ENCODE measurements around the gene DOCK3. TPM values are rescaled to one million over a fixed set of nuclear protein-coding genes. Genes with fewer than 3 reads are reported as not detected.
A peak's percentile ranks its signal among the peaks of the same experiment; 100 is the strongest.
"Not testable (repeated sequence)": the region's sequence is repeated elsewhere in the genome, so short reads cannot be mapped to it uniquely, and the experiment has no call there.

DOCK3 gene
- polyA plus RNA-seq, 1 donor, result 0.14 TPM

DNA sequence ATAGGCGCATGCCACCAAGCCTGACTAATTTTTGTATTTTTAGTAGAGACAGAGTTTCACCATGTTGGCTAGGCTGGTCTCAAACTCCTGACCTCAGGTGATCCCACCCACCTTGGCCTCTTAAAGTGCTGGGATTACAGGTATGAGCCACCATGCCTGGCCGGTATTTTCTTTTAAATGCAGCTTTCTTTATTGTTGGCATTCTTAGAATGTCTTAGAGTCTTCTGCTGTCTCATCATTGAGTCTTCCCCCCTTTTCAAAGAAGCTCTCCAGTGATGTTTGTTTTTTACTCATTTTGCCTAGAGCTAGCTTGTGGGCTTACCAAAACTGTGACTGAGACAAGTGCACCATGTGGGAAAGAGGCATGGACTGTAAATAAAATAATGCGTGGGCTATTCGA is 13.9 kb downstream of the DOCK3 start:
- not testable (repeated sequence) for DNase-seq

DNA sequence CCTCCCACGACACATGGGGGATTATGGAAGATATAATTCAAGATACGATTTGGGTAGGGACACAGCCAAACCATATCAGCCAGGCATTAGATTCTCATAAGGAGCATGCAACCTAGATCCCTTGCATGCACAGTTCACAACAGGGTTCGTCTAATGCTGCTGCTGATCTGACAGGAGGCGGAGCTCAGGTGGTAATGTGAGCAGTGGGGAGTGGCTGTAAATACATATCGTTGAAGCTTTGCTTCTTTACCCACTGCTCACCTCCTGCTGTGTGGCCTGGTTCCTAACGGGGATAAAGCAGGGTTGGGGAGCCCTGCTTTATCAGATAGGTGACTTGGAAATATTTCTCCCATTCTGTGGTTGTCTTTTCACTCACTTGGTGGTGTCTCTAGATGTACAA is 14.8 kb downstream of the DOCK3 start:
- DNase-seq, result no peak

DNA sequence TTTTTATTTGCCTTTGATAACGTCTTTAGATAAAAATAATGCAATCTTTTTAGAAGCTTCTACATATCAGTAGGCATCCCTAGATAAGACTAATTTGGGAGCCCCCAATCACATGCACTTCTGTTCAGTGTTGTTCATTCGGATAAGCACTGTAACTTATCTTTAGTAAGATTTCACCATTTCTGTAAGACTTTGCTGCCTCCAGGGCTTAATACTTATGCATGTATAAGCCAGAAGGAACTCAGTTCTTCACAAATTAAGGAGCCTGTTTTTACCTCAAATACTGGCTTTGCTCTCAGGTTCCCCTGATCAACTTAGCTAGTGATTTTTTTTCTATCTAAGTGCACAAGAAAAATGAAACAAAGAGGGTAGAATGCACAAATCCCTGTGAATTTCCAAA is 20.3 kb downstream of the DOCK3 start:
- DNase-seq, result no peak

DNA sequence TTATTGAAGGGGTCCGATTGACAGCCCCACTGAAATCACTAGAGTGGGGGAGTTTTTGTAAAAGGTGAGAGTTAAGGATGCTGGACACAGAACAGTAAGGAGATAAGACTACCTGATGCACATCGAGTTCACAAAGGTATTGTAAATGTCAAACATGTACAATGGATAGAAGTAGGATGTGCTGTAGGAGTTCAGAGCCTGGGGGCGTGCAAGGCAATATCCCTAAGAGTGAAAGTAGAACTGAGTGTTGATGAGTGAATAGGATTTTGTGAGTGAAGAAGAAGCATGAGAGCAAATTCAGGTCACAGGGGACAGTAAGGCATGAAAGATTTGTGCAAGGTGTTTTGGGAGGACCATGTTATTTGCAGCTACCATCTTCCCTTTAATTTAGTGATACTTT is 21.5 kb downstream of the DOCK3 start:
- DNase-seq, result no peak

DNA sequence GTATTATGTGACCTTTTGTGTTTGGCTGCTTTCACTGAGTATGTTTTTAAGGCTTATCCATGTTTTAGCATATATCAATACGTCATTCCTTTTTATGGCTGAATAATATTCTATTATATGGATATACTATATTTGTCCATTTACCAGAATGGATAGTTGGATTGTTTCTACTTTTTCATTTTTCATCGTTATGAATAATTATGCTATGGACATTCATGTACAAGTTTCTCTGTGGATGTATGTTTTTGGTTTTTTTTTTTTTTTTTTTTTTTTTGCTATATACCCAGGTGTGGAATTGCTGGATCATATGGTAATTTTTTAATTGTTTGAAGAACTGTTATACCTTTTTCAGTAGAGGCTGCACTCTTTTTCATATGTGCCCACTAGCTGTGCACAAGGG is 23.5 kb downstream of the DOCK3 start:
- no peak for DNase-seq

DNA sequence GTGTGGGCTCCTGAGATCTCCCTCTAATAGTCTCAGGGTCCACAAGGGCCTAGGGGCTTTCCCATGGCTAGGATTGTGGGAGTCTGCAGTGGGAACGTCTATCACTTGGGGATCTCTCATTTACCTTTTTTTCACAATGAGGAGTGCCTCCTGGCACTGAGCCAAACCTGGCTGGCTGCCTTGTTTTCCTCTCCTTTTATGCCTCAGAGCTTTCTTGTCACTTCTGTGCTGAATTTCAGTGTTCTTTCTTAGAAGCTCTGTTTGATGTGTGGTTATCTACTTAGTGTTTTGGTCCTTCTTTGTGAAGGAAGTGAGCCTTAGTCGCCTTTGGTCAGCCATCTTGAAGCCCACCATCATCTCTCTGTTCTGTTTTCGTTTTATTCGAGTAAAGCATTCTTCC is 33.9 kb downstream of the DOCK3 start:
- no peak for DNase-seq

DNA sequence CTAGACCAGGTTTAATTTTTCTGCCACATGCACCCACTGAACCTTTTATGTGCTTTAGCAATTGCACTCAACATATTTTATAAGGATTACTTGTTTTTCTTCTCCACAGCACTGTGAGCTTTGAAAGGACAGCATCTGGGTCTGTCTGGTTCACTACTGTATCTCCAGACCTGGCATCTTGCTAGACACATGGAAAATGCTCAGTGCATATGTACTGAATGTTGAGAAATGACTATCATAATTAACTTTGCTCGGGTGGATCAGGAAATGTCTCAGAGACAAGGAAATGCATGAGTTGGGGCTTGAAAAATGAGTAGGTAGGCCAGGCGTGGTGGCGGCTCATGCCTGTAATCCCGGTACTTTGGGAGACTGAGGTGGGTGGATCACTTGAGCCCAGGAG is 40.2 kb downstream of the DOCK3 start:
- DNase-seq, result peak; percentile 34

DNA sequence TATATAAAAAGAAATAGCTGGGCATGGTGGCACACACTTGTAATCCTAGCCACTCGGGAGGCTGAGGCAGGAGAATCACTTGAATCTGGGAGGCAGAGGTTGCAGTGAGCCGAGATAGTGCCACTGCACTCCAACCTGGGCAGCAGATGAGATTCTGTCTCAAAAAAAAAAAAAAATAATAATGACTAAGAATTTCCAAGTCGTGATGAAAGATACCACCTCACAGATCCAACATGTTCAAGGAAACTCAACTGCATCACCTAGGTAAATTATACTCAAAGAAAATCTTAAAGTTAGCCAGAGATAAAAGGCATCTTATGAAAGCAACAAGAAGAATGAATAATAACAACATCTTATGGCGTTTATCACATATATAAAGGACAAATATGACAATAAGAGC is 50.1 kb downstream of the DOCK3 start:
- no peak for DNase-seq

DNA sequence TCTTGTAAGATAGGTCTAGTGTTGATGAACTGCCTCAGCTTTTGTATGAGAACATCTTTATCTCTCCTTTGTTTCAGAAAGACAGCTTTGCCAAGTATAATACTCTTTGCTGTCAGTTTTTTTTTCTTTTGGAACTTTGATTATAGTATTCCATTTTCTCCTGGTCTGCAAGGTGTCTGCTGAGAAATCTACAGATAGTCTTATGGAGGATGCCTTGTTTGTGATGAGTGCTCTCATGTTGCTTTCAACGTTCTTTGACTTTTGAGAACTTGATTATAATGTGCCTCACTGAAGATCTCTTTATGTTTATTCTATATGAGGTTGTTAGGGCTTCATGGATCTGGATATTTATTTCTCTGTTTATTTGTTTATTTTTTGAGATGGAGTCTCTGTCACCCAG is 60.3 kb downstream of the DOCK3 start:
- DNase-seq, result no peak

DNA sequence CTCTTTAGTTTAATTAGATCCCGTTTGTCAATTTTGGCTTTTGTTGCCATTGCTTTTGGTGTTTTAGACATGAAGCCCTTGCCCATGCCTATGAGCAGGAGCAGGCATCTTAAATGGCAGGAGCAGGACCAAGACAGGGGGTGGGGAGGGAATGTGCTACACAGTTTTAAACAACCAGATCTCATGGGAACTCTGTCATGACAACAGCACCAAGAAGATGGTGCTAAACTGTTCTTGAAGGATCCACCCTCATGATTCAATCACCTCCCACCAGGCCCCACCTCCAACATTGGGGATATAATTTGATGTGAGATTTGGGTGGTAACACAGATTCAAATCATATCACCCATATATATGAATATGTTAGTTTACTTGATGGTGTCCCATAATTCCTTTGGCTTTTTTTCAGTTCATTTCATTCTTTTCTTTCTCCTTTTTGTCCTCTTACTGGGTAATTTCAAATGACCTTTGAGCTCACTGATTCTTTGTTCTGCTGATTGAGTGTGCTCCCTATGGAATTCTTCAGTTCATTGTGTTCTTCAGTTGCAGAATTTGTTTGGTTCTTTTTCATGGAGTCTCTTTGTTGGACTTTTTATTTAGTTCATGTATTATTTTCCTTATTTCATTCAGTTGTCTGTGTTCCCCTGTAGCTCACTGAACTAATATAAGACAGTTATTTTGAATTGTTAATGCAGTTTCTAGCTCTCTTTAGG is 62.6 kb downstream of the DOCK3 start:
- DNase-seq, result no peak

DNA sequence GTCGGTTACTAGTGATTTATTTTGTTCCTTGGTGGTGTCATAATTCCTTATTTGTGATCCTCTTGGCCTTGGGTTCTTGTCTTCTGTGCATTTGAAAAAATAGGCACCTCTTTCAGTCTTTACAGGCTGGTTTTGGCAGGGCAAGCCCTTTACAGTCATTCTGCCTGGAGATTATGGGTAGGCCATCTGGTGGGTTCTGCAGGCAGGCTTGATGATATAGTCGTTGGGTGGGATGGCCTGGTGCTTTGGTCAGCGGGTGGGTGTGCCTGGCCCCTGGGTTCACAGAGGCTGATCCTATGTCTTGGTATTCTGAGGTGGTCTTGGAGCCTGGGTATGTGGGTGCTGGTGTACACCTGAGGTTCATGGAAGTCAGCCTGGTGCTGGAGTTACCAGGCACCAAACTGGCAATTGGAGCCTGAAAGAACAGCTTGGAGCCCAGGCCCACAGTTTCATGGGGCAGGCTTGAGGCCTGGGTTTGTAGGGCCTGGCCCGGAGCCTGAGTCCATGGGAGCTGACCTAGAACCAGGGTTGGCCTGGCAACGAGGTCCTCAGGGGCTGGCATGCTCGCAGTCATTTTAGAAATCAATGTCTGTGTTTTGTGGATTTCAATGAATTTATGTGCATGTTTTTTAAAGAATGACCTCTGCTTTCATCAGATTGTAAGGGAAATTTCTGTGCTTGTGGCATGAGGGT is 63.3 kb downstream of the DOCK3 start:
- DNase-seq, result no peak

DNA sequence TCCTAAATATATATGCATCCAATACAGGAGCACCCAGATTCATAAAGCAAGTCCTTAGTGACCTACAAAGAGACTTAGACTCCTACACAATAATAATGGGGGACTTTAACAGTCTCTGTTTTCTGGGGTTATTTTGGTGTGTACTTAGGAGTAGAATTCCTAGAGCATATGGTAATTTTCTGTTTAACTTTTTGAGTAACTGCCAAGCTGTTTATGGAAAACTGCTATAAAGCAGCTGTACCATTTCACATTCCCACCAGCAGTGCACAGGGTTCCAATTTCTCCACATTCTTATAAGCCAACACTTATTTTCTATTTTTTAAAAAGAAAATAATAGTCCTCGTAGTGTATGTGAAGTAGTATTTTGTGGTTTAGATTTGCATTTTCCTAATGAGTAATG is 68.9 kb downstream of the DOCK3 start:
- DNase-seq, result no peak

DNA sequence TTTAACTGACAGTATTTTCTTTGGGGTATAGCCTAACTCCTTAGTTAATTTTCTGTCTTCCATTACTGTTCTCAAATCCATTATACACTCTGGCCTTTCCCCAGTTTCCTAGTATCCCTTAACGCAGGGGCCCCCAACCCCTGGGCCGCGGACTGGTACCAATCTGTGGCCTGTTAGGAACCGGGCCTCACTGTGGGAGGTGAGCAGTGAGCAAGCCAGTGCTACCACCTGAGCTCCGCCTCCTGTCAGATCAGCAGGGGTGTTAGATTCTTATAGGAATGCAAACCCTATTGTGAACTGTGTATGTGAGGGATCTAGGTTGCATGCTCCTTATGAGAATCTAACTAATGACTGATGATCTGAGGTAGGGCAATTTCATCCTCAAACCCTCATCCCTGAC is 75.1 kb downstream of the DOCK3 start:
- DNase-seq, result no peak

DNA sequence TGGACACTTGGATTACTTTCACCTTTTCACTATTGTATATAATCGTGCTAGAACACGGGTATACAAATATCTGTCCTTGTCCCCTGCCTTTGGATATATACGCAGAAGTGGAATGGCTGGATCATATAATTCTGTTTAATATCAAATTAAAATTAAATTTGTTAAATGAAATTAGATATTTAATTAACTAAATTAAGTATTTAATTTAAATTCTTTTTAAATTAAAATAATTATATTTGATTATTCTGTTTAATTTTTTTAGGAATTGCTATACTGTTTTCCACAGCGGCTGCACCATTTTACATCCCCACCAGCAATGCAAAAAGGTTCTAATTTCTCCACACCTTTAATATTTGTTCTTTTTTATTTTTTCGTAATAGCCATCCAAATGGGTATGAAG is 84.3 kb downstream of the DOCK3 start:
- DNase-seq, result no peak

DNA sequence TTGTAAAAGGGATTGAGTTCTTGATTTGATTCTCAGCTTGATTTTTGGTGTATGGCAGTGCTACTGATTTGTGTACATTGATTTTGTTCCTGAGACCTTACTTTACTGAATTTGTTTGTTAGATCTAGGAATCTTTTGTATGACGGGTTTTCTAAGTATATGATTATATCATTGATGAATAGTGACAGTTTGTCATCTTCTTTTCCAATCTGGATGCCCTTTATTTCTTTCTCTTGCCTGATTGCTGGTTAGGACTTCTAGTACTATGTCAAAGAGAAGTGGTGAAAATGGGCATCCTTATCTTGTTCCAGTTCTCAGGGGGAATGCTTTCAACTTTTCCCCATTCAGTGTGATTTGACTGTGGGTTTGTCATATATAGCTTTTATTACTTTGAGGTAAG is 103.0 kb downstream of the DOCK3 start:
- no peak for DNase-seq

DNA sequence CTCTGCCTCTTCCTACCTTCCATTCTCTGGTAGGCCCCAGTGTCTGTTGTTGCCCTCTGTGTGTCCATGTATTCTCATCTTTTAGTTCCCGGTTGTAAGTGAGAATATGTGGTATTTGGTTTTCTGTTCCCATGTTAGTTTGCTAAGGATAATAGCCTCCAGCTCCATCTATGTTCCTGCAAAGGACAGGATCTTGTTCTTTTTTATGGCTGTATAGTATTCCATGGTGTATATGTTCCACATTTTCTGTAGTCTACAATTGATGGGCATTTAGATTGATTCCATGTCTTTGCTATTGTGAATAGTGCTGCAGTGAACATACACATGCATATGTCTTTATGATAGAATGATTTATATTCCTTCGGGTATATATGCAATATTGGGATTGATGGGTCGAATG is 107.0 kb downstream of the DOCK3 start:
- DNase-seq, result not testable (repeated sequence)

DNA sequence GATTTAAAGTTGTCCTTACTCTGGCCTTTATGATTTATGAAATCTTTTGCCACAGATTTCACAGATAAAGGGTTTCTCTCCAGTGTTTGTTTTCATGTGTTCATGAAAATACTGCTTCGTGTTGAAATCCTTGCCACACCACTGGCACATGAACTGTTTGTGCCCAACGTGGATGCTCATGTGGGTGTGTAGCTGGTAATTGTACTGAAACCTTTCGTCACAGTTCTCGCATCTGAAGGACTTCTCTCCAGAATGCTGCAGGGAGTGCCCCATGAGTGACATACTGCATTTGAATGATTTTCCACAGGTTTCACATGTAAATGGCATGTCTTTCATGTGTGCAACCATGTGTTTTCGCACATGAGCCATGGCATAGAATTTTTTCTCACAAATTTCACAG is 111.9 kb downstream of the DOCK3 start:
- DNase-seq, result no peak

DNA sequence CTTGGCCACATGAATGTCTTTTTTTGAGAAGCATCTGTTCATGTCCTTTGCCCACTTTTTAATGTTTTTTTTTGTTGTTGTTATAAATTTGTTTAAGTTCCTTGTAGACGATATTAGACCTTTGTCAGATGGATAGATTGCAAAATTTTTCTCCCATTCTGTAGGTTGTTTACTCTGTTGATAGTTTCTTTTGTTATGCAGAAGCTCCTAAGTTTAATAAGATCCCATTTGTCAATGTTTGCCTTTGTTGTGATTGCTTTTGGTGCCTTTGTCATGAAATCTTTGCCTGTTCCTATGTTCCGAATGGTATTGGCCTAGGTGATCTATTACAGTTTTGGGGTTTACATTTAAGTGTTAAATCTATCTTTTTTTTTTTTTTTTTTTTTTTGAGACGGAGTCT is 116.2 kb downstream of the DOCK3 start:
- not testable (repeated sequence) for DNase-seq

DNA sequence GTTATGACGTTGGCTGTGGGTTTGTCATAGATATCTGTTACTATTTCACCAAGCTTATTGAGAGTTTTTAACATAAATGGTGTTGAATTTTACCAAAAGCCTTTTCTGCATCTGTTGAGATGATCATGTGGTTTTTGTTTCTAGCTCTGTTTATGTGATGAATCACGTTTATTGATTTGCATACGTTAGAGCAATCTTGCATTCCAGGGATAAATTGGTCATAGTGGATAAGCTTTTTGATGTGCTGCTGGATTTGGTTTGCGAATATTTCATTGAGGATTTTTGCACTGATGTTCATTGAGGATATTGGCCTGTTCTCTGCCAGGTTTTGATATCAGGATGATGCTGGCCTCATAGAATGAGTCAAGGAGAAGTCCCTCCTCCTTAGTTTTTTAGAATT is 117.8 kb downstream of the DOCK3 start:
- DNase-seq, result no peak

DNA sequence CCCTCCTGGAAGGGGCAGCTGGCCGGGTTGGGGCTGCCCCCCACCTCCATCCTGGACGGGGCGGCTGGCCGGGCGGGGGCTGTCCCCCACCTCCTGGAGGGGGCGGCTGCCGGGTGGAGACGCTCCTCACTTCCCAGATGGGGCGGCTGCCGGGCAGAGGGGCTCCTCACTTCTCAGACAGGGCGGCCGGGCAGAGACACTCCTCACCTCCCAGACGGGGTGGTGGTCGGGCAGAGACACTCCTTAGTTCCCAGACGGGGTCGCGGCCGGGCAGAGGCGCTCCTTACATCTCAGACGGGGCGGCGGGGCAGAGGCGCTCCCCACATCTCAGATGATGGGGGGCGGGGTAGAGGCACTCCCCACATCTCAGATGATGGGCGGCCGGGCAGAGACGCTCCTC is 129.1 kb downstream of the DOCK3 start:
- not testable (repeated sequence) for DNase-seq

DNA sequence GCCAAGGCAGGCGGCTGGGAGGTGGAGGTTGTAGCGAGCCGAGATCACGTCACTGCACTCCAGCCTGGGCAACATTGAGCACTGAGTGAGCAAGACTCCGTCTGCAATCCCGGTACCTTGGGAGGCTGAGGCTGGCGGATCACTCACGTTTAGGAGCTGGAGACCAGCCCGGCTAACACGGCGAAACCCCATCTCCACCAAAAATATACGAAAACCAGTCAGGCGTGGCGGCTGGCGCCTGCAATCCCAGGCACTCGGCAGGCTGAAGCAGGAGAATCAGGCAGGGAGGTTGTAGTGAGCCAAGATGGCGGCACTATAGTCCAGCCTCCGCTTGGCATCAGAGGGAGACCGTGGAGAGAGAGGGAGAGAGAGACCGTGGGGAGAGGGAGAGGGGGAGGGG is 129.6 kb downstream of the DOCK3 start:
- not testable (repeated sequence) for DNase-seq

DNA sequence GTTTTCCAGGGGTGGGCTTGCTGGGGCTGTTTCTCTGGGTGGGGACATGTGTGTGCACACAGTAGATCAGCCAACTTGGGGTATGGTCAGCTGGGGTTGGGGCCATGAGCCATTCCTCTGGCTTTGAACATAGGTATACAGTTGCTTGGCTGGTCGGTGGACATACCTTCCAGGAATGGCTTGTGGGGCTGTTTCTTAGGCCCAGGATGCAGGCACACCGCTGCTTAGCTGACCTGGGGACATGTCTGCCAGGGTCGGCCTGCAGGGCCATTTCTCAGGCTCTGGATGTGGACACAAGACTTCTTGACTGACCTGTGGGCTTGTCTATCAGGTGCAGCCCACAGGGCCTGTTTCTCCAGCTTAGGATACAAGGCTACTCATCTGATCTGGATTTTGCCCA is 130.6 kb downstream of the DOCK3 start:
- no peak for DNase-seq

DNA sequence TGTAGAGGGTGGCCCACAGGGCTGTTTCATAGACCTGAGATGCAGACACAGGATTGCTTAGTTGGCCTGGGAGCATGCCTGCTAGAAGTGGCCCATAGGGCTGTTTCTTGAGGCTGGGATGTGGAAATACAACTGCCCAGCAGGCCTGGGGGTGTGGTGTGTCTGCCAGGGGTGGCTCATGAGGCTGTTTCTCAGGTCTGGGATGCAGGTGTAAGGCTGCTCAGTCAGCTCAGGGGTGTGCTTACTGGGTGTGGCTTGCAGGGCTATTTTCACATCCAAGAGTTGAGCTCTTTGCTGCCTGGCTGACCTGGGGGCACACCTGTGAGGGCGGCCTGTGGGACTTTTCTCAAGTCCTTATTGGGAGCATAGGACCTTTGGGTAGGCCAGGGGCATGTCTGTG is 131.3 kb downstream of the DOCK3 start:
- no peak for DNase-seq

DNA sequence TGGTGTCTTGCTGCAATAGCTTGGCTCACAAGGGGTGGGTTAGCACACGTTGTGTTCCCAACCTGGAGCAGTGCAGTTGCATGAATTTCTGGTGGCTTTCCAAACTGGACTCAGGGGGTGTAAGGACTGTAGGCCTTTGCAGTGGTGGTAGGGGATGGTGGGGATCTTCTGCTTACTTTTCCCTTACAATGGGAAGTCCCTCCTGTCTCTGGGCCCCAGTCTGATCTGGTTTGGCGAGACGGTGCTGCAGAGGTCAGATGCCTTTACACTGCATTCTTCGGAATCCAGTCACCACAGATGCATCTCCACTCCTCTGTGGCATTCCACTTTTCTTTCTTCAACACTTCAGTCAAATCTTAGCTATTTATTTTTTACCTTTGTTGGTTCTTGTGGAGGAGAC is 132.1 kb downstream of the DOCK3 start:
- no peak for DNase-seq

DNA sequence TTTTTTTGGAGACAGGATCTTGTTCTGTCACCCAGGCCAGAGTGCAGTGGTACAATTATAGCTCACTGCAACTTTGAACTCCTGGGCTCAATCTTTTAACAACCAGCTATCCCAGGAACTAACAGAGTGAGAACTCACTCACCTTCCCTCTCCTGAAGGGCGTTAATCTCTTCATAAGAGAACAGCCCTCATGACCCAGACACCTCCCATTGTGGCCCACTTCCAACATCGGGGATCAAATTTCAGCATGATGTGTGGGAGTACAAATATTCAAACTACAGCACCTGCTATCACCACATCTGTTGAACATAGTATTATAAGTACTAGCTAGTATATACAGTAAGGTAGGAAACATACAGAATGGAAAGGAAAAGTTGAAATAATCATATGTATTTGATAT is 132.5 kb downstream of the DOCK3 start:
- no peak for DNase-seq
